ENCODE results near the gene C14orf132. TPM values are rescaled to one million over a fixed set of nuclear protein-coding genes. Genes with fewer than 3 reads are reported as not detected.

The C14orf132 gene
- total RNA-seq, 2 experiments from 2014 or later: 1.6 to 2.3 TPM

DNA sequence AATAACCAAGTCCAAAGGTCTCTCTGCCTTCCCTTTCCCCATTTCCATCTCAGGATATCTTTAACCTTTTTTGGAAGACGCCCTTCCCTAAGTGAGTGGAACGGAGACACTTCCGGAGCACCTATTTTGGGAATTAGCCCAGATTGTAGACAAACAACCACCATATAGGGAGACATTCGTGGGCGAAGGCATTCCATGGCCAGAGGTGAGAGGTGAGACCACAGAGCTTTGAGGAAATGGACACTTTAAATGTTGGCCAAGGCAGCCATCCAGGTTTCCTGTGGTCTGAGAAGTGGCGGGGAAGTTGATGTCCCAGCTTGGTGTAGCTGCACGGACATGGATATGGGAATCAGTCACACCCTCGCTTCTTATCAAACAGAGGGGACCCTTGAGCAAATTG, 96.1 kb downstream of the C14orf132 start:
- Mint-ChIP-seq H3K4me3 (no peak overlapping the region), H3K27ac (no peak overlapping the region), H3K4me1 (ENCODE audit: low read depth) (no peaks in the 10 kb centered on the region), H3K36me3 (ENCODE audit: low read depth) (no peaks in the 10 kb centered on the region), H3K9me3 (peaks cover 9% of the 10 kb centered on the region), H3K27me3 (peaks cover 18% of the 10 kb centered on the region)
- DNase-seq: no peak
- intact Hi-C loops (cut with micrococcal nuclease): no loop called here
- TF ChIP-seq, protein P1, sequence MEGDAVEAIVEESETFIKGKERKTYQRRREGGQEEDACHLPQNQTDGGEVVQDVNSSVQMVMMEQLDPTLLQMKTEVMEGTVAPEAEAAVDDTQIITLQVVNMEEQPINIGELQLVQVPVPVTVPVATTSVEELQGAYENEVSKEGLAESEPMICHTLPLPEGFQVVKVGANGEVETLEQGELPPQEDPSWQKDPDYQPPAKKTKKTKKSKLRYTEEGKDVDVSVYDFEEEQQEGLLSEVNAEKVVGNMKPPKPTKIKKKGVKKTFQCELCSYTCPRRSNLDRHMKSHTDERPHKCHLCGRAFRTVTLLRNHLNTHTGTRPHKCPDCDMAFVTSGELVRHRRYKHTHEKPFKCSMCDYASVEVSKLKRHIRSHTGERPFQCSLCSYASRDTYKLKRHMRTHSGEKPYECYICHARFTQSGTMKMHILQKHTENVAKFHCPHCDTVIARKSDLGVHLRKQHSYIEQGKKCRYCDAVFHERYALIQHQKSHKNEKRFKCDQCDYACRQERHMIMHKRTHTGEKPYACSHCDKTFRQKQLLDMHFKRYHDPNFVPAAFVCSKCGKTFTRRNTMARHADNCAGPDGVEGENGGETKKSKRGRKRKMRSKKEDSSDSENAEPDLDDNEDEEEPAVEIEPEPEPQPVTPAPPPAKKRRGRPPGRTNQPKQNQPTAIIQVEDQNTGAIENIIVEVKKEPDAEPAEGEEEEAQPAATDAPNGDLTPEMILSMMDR (IDR thresholded peaks at IDR 0.05): no peak
- ChIA-PET CTCF (no interaction called here), POLR2A (no interaction called here)
- no peak for ATAC-seq

DNA sequence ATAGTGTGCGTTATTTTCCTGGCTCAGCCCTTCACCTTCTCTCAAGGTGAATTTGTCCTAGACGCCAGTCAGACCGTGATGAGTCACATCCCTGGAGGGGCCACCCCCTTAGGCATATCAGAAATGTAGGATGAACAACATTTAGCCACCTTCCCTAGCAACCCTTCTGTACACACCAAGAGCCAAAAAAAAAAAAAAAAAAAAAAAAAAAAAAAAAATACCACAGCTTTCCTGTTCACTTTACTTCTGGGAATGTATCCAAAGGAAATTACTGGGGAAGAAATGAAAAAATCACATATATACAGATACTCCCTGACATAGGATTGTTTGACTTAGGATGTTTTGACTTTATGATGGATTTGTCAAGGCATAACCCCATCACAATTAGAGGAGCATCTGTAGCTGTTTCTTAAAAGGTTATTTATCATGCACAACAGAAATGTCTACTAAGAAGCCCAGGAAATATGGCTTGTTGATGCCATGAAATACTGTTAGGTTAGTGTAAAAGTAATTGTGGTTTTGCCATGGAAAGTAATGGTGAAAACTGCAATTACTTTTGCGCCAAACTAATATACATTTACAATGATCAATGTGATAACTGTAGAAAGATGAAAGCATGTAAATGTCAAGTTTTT, 97.3 kb downstream of the C14orf132 start:
- TF ChIP-seq, protein P1 (IDR thresholded peaks at IDR 0.05): no peak
- no peak overlapping the region for H3K27ac Mint-ChIP-seq
- CTCF ChIA-PET: no interaction called here
- ATAC-seq: no peak
- POLR2A ChIA-PET: interaction anchor here (1.1 kb wide), 1 partner anchor 9 kb away, joined by 3 read pairs; no protein-coding TSS in a partner anchor
- no peak overlapping the region for H3K4me3 Mint-ChIP-seq
- no peaks in the 10 kb centered on the region for H3K4me1 Mint-ChIP-seq (ENCODE audit: low read depth)
- H3K9me3 Mint-ChIP-seq: peaks cover 9% of the 10 kb centered on the region
- no peak for DNase-seq
- intact Hi-C loops (cut with micrococcal nuclease): no loop called here
- peaks cover 18% of the 10 kb centered on the region for H3K27me3 Mint-ChIP-seq
- no peaks in the 10 kb centered on the region for H3K36me3 Mint-ChIP-seq (ENCODE audit: low read depth)

DNA sequence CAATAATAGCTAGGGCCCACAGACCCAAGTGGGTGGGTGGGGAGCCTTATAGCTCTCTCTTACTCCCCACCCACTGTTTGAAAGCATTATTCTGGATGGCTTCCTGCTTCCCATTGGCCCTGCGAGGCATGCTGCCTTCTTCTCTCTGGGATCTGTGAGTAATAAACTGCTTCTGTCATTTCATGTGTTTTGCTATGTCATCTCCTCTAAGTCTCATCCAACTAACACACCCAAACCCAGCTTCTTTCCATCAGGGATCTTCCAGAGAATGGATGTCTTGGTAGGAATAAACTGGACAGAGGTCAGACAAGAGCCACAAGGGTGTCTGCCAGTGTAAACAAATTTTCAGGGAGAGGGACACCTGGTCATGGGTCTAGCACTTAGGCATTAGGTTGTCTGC, 99.1 kb downstream of the C14orf132 start:
- Mint-ChIP-seq H3K27me3 (peaks cover 17% of the 10 kb centered on the region), H3K27ac (no peak overlapping the region), H3K4me3 (no peak overlapping the region), H3K9me3 (peaks cover 11% of the 10 kb centered on the region), H3K4me1 (ENCODE audit: low read depth) (no peaks in the 10 kb centered on the region), H3K36me3 (ENCODE audit: low read depth) (no peaks in the 10 kb centered on the region)
- TF ChIP-seq, protein P1 (IDR thresholded peaks at IDR 0.05): no peak
- POLR2A ChIA-PET: no interaction called here
- ATAC-seq (no peak), DNase-seq (no peak)
- intact Hi-C loops (cut with micrococcal nuclease): no loop called here
- CTCF ChIA-PET: no interaction called here

- peaks cover 17% of the 10 kb centered on the region for H3K27me3 Mint-ChIP-seq
- no peak for DNase-seq
- CTCF ChIA-PET: no interaction called here
- POLR2A ChIA-PET: no interaction called here
- H3K36me3 Mint-ChIP-seq (ENCODE audit: low read depth): no peaks in the 10 kb centered on the region
- ATAC-seq: no peak
- no peak overlapping the region for H3K4me3 Mint-ChIP-seq
- H3K27ac Mint-ChIP-seq: no peak overlapping the region
- peaks cover 12% of the 10 kb centered on the region for H3K9me3 Mint-ChIP-seq
- intact Hi-C loops (cut with micrococcal nuclease): no loop called here
- no peaks in the 10 kb centered on the region for H3K4me1 Mint-ChIP-seq (ENCODE audit: low read depth)
- TF ChIP-seq, protein P1 (IDR thresholded peaks at IDR 0.05): no peak
Measured at GRCh38 chr14:96139169-96139568, 100.0 kb downstream of the C14orf132 start.

DNA sequence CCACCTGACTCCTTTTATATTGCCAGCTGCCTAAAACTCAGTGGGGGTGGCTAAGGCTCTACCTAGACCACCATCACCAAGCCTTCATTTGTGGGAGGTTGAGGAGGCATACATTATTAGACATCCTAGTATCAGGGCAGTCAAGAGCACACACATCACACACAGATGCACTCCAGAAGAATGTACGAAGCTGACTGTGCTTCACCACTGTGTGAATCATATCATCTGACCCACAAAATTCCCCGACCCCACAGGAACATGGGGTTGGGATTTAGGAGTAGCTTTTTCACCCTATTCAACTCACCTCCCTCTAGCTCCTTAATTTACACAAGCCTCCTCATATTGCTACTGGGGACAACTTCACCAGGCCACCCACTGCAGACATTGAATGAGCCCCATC, 100.7 kb downstream of the C14orf132 start:
- ChIA-PET POLR2A (interaction anchor here (0.7 kb wide), 1 partner anchor 90 kb away, joined by 3 read pairs; no protein-coding TSS in a partner anchor), CTCF (no interaction called here)
- TF ChIP-seq, protein P1 (IDR thresholded peaks at IDR 0.05): no peak
- DNase-seq (no peak), ATAC-seq (no peak)
- no peaks in the 10 kb centered on the region for H3K4me1 Mint-ChIP-seq (ENCODE audit: low read depth)
- no peaks in the 10 kb centered on the region for H3K36me3 Mint-ChIP-seq (ENCODE audit: low read depth)
- H3K27me3 Mint-ChIP-seq: peaks cover 20% of the 10 kb centered on the region
- H3K4me3 Mint-ChIP-seq: no peak overlapping the region
- peaks cover 12% of the 10 kb centered on the region for H3K9me3 Mint-ChIP-seq
- H3K27ac Mint-ChIP-seq: no peak overlapping the region
- intact Hi-C loops (cut with micrococcal nuclease): no loop called here
